HCT116 (cell line): ENCODE data around the gene PDE4D. TPM values are rescaled to one million over a fixed set of nuclear protein-coding genes. Genes with fewer than 3 reads are reported as not detected.

Experiments used
- ATAC-seq: fragments of 200-7000 bp; cut with Tn5 transposase; 2 replicates; pipeline ENCODE4 v1.9.1; 2020; ENCODE audit warnings: mild to moderate bottlenecking, moderate library complexity
- BruUV-seq: library from RNA; stranded (reverse); fragments of 400-500 nt; replicated peaks from 2 replicates; lab custom pipeline; 2021; lab: Mats Ljungman, UMichigan
- CTCF ChIA-PET: fragments of 300-600 bp; sonication (Branson Sonifier 250); formaldehyde crosslinking; loops from one replicate; lab custom pipeline; 2021; ENCODE audit warnings: antibody characterized with exemption; lab: Charles Lee
- POLR2A ChIA-PET: fragments of 300-600, 350-600 bp; sonication (Branson Sonifier 250); formaldehyde crosslinking; loops from one replicate; lab custom pipeline; 2021; ENCODE audit warnings: antibody characterized with exemption; lab: Charles Lee
- RAD21 ChIA-PET, 2 experiments: fragments of 300-600 bp; sonication (Branson Sonifier 250); formaldehyde crosslinking; loops; one replicate each; lab custom pipeline; 2023; ENCODE audit warnings: low total read pairs in 2 of 2; ENCODE audit not compliant: uncharacterized antibody in 2 of 2, unreplicated experiment in 2 of 2, low non-redundant PET in 1 of 2; lab: Charles Lee
- DNase-seq: peaks from one replicate; pipeline ENCODE4 v3.0.0-alpha.2; 2010; ENCODE audit warnings: low read depth, low spot score
- H2AFZ ChIP-seq: fragments of 200-600 bp; shearing (Covaris generic), sonication (generic); 2 replicates; pipeline ENCODE4 v1.6.1; 2017; ENCODE audit warnings: low read depth, mixed run types, mixed read lengths, antibody characterized with exemption, low read length; ENCODE audit not compliant: poor library complexity, severe bottlenecking
- H3K27ac ChIP-seq: 2 replicates; pipeline ENCODE4 v1.5.1; 2012; ENCODE audit warnings: low read depth, low read length
- H3K27me3 ChIP-seq: fragments of 200-600 bp; sonication (generic); 2 replicates; pipeline ENCODE4 v1.6.1; 2016; ENCODE audit warnings: mixed run types, low read length, mixed read lengths; ENCODE audit not compliant: insufficient read depth
- H3K36me3 ChIP-seq, 2 experiments: fragments of 200-500 bp in 1 of 2; fragments of 200-600 bp in 1 of 2; sonication (Bioruptor generic) in 1 of 2; sonication (generic) in 1 of 2; 2 replicates each; pipeline versions ENCODE4 v1.5.1 to v1.6.1; 2014 to 2016; ENCODE audit warnings: low read length in 2 of 2, inconsistent platforms in 1 of 2, mixed read lengths in 1 of 2, mixed run types in 1 of 2; ENCODE audit not compliant: insufficient read depth in 2 of 2, control insufficient read depth in 1 of 2
- H3K4me1 ChIP-seq, 2 experiments: fragments of 200-600 bp in 1 of 2; sonication (generic) in 1 of 2; 2 replicates each; pipeline versions ENCODE4 v1.5.1 to v1.6.1; 2012 to 2017; ENCODE audit warnings: low read length in 2 of 2, inconsistent platforms in 1 of 2, mild to moderate bottlenecking in 1 of 2, mixed read lengths in 1 of 2, mixed run types in 1 of 2, moderate library complexity in 1 of 2; ENCODE audit not compliant: insufficient read depth in 2 of 2, control insufficient read depth in 1 of 2
- H3K4me2 ChIP-seq: fragments of 200-600 bp; sonication (generic); 2 replicates; pipeline ENCODE4 v1.6.1; 2017; ENCODE audit warnings: mixed run types, low read length, mixed read lengths
- H3K4me3 ChIP-seq, 2 experiments: fragments of 200-600 bp in 1 of 2; sonication (generic) in 1 of 2; replicated peaks in 1 of 2; 2 replicates each; pipeline ENCODE4 v1.5.1; 2011 to 2016; ENCODE audit warnings: low read length in 2 of 2, control low read depth in 1 of 2, low read depth in 1 of 2, mild to moderate bottlenecking in 1 of 2, mixed read lengths in 1 of 2, mixed run types in 1 of 2
- H3K79me2 ChIP-seq: fragments of 200-600 bp; sonication (generic); 2 replicates; pipeline ENCODE4 v1.6.1; 2017; ENCODE audit warnings: mild to moderate bottlenecking, mixed run types, low read length, moderate library complexity, mixed read lengths; ENCODE audit not compliant: insufficient read depth
- H3K9ac ChIP-seq: fragments of 200-600 bp; sonication (generic); 2 replicates; pipeline ENCODE4 v1.6.1; 2016; ENCODE audit warnings: low read length, mixed read lengths
- H3K9me2 ChIP-seq: fragments of 200-600 bp; sonication (generic), shearing (Covaris generic); 2 replicates; pipeline ENCODE4 v1.6.1; 2017; ENCODE audit warnings: mixed run types, mild to moderate bottlenecking, moderate library complexity; ENCODE audit not compliant: insufficient read depth
- H3K9me3 ChIP-seq, 2 experiments: fragments of 200-500 bp in 1 of 2; fragments of 200-600 bp in 1 of 2; sonication (Bioruptor generic) in 1 of 2; sonication (generic) in 1 of 2; 2 replicates each; pipeline ENCODE4 v1.6.1; 2014 to 2017; ENCODE audit warnings: low read length in 2 of 2, mixed read lengths in 2 of 2, inconsistent platforms in 1 of 2, low read depth in 1 of 2, mild to moderate bottlenecking in 1 of 2, mixed run types in 1 of 2, moderate library complexity in 1 of 2; ENCODE audit not compliant: control insufficient read depth in 1 of 2, insufficient read depth in 1 of 2
- H4K20me1 ChIP-seq: fragments of 200-600 bp; sonication (generic), shearing (Covaris generic); 2 replicates; pipeline ENCODE4 v1.6.1; 2017; ENCODE audit warnings: mixed run types, mild to moderate bottlenecking, moderate library complexity; ENCODE audit not compliant: insufficient read depth
- CBX3 ChIP-seq: IDR thresholded peaks from 2 replicates; pipeline ENCODE4 v1.6.1; 2012; ENCODE audit warnings: low read depth
- CEBPB ChIP-seq: IDR thresholded peaks from 2 replicates; pipeline ENCODE4 v1.6.1; 2012; ENCODE audit warnings: low read depth
- CTCF ChIP-seq, 3 experiments: fragments of 200-600 bp in 1 of 3; sonication (generic) in 1 of 3; IDR thresholded peaks in 2 of 3; conservative IDR thresholded peaks in 1 of 3; 2 replicates each; pipeline ENCODE4 v1.5.1; 2012 to 2017; ENCODE audit warnings: low read depth in 2 of 3, low read length in 2 of 3, antibody characterized with exemption in 1 of 3, borderline replicate concordance in 1 of 3, control low read depth in 1 of 3, mild to moderate bottlenecking in 1 of 3, mixed read lengths in 1 of 3, mixed run types in 1 of 3, moderate library complexity in 1 of 3; ENCODE audit not compliant: insufficient read depth in 1 of 3
- ELF1 ChIP-seq: IDR thresholded peaks from 2 replicates; pipeline ENCODE4 v1.6.1; 2012; ENCODE audit warnings: low read depth, borderline replicate concordance
- EZH2 ChIP-seq: fragments of 200-600 bp; sonication (generic); IDR thresholded peaks from 2 replicates; pipeline ENCODE4 v1.6.1; 2017; ENCODE audit warnings: antibody characterized with exemption, mixed run types
- EZH2phosphoT487 ChIP-seq: fragments of 200-600 bp; IDR thresholded peaks from 2 replicates; pipeline ENCODE4 v1.6.1; 2018; ENCODE audit warnings: antibody characterized with exemption, borderline replicate concordance
- FOSL1 ChIP-seq: IDR thresholded peaks from 2 replicates; pipeline ENCODE4 v1.6.1; 2012; ENCODE audit warnings: low read depth
- MAX ChIP-seq: IDR thresholded peaks from 2 replicates; pipeline ENCODE4 v1.6.1; 2012
- POLR2AphosphoS5 ChIP-seq: IDR thresholded peaks from 2 replicates; pipeline ENCODE4 v1.6.1; 2011; ENCODE audit warnings: mild to moderate bottlenecking, low read depth, low read length, moderate library complexity
- RAD21 ChIP-seq: IDR thresholded peaks from 2 replicates; pipeline ENCODE4 v1.6.1; 2012; ENCODE audit warnings: low read depth, mild to moderate bottlenecking
- REST ChIP-seq: IDR thresholded peaks from 2 replicates; pipeline ENCODE4 v1.6.1; 2012; ENCODE audit warnings: low read depth
- SIN3A ChIP-seq: IDR thresholded peaks from 2 replicates; pipeline ENCODE4 v1.6.1; 2012; ENCODE audit warnings: low read depth
- SP1 ChIP-seq: IDR thresholded peaks from 2 replicates; pipeline ENCODE4 v1.6.1; 2012; ENCODE audit warnings: low read depth
- SRF ChIP-seq: IDR thresholded peaks from 2 replicates; pipeline ENCODE4 v1.6.1; 2012; ENCODE audit warnings: low read depth
- TCF7L2 ChIP-seq: IDR thresholded peaks from 2 replicates; pipeline ENCODE4 v1.7.0; 2011; ENCODE audit warnings: borderline replicate concordance, inconsistent platforms; ENCODE audit not compliant: insufficient read depth, insufficient read length; ENCODE audit errors: extremely low read depth
- YY1 ChIP-seq: IDR thresholded peaks from 2 replicates; pipeline ENCODE4 v1.6.1; 2011; ENCODE audit warnings: low read length, low read depth, moderate library complexity, mild to moderate bottlenecking; ENCODE audit not compliant: insufficient replicate concordance; ENCODE audit errors: extremely low read depth
- ZBTB33 ChIP-seq: IDR thresholded peaks from 2 replicates; pipeline ENCODE4 v1.6.1; 2011; ENCODE audit warnings: mild to moderate bottlenecking, low read length, moderate library complexity; ENCODE audit not compliant: insufficient replicate concordance; ENCODE audit errors: extremely low read depth
- ZFX ChIP-seq: fragments of 450-650 bp; IDR thresholded peaks from 2 replicates; pipeline ENCODE4 v1.6.1; 2017
- intact Hi-C: fragments of 100-400 bp; cut with micrococcal nuclease; formaldehyde crosslinking; loops from 2 replicates; pipeline ENCODE4 v1.10.0; 2022
- total RNA-seq: library from RNA; stranded (reverse); gene quantifications from one replicate; pipeline ENCODE4 v1.2.1, GENCODE V29; 2021; ENCODE audit not compliant: unreplicated experiment

PDE4D gene
- total RNA-seq, 1 experiment from 2014 or later = 1.1 TPM

- no peak for TF ChIP-seq CEBPB
- no peak for TF ChIP-seq ZBTB33
- no peak for TF ChIP-seq YY1
- TF ChIP-seq CTCF (IDR thresholded peaks at IDR 0.05 in 2 of 3, conservative IDR thresholded peaks at IDR 0.05 in 1 of 3; ENCODE audit: borderline replicate concordance in 1 of 3, insufficient read depth in 1 of 3, low read depth in 2 of 3, low read length in 2 of 3) = no peak
- no peak for TF ChIP-seq EZH2phosphoT487
- no peak for TF ChIP-seq ZFX
- no peak for TF ChIP-seq SRF
Measured at GRCh38 chr5:59741599-59741998, 151.9 kb downstream of the PDE4D start (continued).

GRCh38 chr5:59738024-59738423 lies 155.5 kb downstream of the PDE4D start:
- Histone ChIP-seq H3K4me2 (no peak overlapping the region), H3K4me3 (no peak overlapping the region), H2AFZ (no peak overlapping the region), H3K9ac (no peak overlapping the region), H3K9me3 (no peaks in the 10 kb centered on the region), H4K20me1 (no peaks in the 10 kb centered on the region; the same call in 1 of the 2 replicates), H3K79me2 (no peaks in the 10 kb centered on the region), H3K27ac (no peak overlapping the region), H3K9me2 (no peaks in the 10 kb centered on the region), H3K27me3 (no peaks in the 10 kb centered on the region; the same call in 1 of the 2 replicates), H3K4me1 (no peaks in the 10 kb centered on the region), H3K36me3 (no peaks in the 10 kb centered on the region)
- BruUV-seq = no TSS peak
- ATAC-seq = no peak
- ChIA-PET RAD21 (no interaction called here), CTCF (no interaction called here), POLR2A (no interaction called here)
- intact Hi-C loops = no loop called here
- DNase-seq = no peak
- no peak for TF ChIP-seq POLR2AphosphoS5
- no peak for TF ChIP-seq TCF7L2
- TF ChIP-seq FOSL1 = no peak
- TF ChIP-seq ZFX = no peak
- no peak for TF ChIP-seq EZH2phosphoT487
- TF ChIP-seq SIN3A = no peak
- TF ChIP-seq MAX = no peak
- no peak for TF ChIP-seq EZH2
- no peak for TF ChIP-seq ELF1
- TF ChIP-seq RAD21 = no peak
- no peak for TF ChIP-seq SP1
- TF ChIP-seq REST = no peak
- no peak for TF ChIP-seq CEBPB
- TF ChIP-seq CBX3 = no peak
- TF ChIP-seq SRF = no peak
